Epithelial cell of esophagus (primary cell): ENCODE results near the gene ARHGAP44.
"Not testable (repeated sequence)": the region's sequence is repeated elsewhere in the genome, so short reads cannot be mapped to it uniquely, and the experiment has no call there.

Experiments used
- DNase-seq: peaks from one replicate; pipeline ENCODE4 v3.0.0; 2010; ENCODE audit warnings: low read depth
- H3K4me3 ChIP-seq: 2 replicates; pipeline ENCODE4 v1.5.1; 2011; ENCODE audit warnings: mild to moderate bottlenecking, low read length, control low read depth
- TF ChIP-seq, protein P1 (sequence below): IDR thresholded peaks from 2 replicates; pipeline ENCODE4 v1.5.1; 2011; ENCODE audit warnings: low read depth, mild to moderate bottlenecking, low read length, control low read depth, inconsistent platforms; ENCODE audit not compliant: insufficient read depth; ENCODE audit errors: missing control alignments

The ARHGAP44 gene

GRCh38 chr17:12966413-12966812 lies 177.1 kb downstream of the ARHGAP44 start:
- TF ChIP-seq, protein P1, sequence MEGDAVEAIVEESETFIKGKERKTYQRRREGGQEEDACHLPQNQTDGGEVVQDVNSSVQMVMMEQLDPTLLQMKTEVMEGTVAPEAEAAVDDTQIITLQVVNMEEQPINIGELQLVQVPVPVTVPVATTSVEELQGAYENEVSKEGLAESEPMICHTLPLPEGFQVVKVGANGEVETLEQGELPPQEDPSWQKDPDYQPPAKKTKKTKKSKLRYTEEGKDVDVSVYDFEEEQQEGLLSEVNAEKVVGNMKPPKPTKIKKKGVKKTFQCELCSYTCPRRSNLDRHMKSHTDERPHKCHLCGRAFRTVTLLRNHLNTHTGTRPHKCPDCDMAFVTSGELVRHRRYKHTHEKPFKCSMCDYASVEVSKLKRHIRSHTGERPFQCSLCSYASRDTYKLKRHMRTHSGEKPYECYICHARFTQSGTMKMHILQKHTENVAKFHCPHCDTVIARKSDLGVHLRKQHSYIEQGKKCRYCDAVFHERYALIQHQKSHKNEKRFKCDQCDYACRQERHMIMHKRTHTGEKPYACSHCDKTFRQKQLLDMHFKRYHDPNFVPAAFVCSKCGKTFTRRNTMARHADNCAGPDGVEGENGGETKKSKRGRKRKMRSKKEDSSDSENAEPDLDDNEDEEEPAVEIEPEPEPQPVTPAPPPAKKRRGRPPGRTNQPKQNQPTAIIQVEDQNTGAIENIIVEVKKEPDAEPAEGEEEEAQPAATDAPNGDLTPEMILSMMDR = no peak
- no peak for DNase-seq

DNA sequence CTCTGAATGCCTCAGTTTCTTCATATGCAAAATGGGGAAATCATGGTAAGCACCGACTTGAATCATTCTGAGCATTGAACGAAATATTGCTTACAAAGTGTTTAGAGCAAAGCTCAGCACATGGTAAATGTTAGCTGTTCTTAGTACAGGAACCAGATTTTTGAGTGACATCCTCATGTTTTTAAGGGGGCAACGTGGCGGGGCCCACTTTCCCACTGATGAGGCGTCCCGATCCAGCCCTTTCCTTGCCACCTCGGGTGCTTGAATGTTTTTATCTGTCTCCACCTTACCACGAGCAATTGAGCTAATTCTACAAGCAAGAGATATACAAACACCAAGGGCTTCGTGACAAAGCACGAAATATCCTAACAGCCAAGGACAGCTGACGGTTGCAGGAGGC lies 178.7 kb downstream of the ARHGAP44 start:
- H3K4me3 ChIP-seq = no peak overlapping the region
- TF ChIP-seq, protein P1 = no peak
- no peak for DNase-seq

More at GRCh38 chr17:12966413-12966812, 177.1 kb downstream of the ARHGAP44 start:
- H3K4me3 ChIP-seq = no peak overlapping the region

GRCh38 chr17:12973496-12974004 lies 184.3 kb downstream of the ARHGAP44 start:
- TF ChIP-seq, protein P1 = no peak
- DNase-seq = no peak
- no peak overlapping the region for H3K4me3 ChIP-seq

DNA sequence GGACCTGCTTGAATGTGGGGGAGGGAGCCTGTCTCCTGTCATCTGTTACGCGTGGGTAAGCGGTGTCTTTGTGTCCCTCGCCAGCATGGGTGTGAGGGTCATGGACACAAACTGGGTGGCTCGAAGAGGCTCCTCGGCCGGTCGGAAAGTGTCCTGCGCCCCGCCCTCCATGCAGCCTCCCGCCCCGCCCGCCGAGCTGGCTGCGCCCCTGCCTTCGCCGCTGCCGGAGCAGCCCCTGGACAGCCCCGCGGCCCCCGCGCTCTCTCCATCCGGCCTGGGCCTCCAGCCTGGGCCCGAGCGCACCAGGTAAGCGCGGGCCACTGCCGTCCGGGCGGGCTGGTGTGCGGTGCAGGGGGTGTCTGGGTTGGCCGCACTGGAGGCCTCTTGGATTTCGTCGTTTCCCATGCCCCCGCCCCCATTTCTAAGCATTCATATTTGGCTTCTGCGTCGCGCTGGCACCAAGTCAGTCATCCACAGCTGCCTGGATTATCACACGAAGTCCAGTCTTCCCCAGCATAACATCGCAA lies 184.8 kb downstream of the ARHGAP44 start:
- H3K4me3 ChIP-seq = no peak overlapping the region
- TF ChIP-seq, protein P1 = no peak
- DNase-seq = no peak

- TF ChIP-seq, protein P1 = no peak
- H3K4me3 ChIP-seq = no peak overlapping the region
- peak; percentile 23 for DNase-seq
Measured at GRCh38 chr17:12977008-12977751, 187.9 kb downstream of the ARHGAP44 start.

DNA sequence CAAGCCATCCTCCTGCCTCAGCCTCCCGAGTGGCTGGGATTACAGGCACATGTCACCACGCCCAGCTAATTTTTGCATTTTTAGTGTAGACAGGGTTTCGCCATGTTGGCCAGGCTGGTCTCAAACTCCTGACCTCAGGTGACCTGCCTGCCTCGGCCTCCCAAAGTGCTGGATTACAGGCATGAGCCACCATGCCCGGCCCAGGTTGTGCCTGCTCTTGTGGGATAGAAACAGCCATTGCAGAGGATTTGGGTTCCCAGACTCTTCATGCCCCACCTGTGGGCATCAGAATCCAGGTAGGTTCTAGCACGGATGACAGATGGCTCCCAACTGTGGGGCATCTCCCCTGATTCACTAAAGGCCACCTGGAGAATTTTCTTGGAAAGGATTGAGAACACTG lies 189.5 kb downstream of the ARHGAP44 start:
- not testable (repeated sequence) for DNase-seq, H3K4me3 ChIP-seq

GRCh38 chr17:12979246-12979645 lies 189.9 kb downstream of the ARHGAP44 start:
- no peak overlapping the region for H3K4me3 ChIP-seq
- no peak for DNase-seq
- TF ChIP-seq, protein P1 = no peak
